T-helper 1 cell (primary cell): Measurements from ENCODE around the gene TRPV6.

Experiments used
- DNase-seq, 5 donors: peaks; one replicate each; pipeline ENCODE4 v3.0.0-alpha.2; 2012 to 2020
- total RNA-seq, 4 donors: gene quantifications; one replicate each; lab custom pipeline; 2026; lab: John Stamatoyannopoulos, UW

TRPV6 gene
- 0 to 0.24 (median 0) reads per million in 4 donors for total RNA-seq

DNA sequence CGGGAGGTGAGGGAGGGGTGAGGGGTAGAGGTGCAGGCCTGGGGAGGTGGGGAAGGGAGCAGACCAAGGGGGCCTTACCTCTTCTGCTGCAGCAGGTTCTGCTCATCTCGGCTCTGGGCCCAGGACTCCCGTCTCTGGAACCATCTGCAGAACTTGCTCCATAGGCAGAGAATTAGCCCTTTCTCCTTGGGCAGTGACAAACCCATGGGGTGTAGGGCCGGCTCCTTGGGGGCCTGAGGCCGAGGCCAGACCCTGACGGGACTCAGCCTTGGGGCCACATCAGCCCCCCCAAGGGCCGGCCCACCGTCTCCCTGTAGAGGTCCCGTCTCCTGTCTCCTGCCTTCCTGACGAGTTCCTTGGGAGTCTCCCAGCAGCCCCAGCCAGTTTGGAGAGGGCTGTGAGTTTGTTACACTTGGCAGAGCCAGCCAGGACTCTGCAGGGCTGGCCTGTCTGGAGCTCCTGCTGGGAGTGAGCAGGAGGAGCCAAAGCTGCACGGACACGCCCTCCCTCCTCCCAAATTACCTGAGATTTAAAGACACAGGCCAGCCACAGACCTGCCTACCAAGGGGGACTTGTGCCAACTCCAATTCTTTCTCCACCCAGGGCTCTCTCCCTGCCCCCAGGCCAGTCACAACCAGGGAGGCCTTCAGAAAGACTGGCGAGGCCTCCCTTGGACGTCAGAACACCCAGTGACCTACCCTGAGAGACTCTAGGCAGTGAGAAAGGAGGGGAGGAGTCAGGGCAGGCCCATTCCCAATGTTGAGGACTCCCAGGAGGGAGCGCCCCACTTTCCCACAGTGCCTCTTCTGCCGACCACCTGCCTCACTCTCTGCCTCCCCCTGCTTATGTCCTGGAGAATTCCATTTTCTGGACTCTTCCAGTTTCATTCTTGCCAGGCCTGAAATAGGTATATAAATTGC, at the start of gene TRPV6:
Gene TRPV6 (minus strand): TSS at position 435 of the 920 bp plus-strand sequence.
- DNase-seq = no peak

DNA sequence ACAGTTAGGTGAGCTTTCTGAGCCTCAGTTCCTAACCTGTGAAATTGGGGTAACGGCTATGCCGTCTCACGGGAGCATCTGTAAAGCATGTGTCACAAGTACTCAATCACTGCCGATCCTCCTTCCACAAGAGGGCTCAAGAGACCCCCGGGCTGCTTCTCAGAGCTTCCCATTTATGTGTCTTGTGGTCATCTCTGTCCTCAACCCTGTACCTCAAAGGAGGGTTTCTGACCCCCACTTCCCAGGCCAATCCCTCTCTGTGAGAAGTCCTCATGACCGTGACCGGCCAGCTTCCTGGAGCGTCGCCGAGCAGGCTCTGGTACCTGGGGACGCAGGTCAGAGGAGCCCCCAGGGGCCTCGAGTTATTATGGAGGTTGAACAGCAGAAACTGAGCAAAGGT, 48.5 kb upstream of the TRPV6 start:
- DNase-seq = no peak

DNA sequence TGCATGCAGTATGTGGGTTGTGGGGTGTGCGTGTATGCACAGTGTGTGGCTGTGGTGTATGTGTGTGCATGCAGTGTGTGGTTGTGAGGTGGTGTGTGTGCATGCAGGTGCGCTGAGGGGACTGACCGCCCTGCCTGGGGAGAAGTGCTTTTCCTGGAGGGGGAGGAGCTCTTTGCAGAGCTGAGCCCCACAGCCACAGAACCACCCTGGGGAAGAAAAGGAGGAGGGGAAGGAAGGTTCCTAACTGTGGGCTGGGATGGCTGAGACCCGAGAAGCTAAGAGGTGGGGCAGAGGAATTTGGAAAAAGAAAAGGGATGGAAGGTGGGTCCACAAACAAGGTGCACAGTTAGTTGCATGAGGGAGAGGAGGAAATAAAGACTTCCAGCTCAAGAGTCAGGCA, 48.1 kb upstream of the TRPV6 start, which contains the start of gene TRPV5:
Gene TRPV5 (minus strand): TSS at position 123 of the 400 bp plus-strand sequence. CDS start 287 bp downstream, outside the sequence.
- DNase-seq = no peak

DNA sequence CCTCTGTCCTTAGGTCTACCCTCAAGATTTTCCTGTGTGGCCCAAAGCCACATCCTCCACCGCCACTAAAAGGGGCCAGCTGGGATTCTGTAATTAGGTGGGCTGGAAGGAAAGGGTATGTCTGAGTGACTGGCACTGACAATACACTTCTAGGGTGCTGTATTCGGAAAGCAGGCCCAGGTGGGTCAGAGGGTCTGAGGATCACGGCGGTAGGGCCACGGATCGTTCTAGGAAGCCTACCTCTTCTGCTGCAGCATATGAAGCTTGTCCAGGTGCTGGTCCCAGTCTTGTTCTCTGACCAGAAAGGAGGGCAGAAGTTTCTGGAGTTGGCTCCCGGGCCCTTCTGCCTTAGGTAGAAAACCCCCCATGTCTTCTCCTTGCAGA, 47.5 kb upstream of the TRPV6 start:
- no peak for DNase-seq

DNA sequence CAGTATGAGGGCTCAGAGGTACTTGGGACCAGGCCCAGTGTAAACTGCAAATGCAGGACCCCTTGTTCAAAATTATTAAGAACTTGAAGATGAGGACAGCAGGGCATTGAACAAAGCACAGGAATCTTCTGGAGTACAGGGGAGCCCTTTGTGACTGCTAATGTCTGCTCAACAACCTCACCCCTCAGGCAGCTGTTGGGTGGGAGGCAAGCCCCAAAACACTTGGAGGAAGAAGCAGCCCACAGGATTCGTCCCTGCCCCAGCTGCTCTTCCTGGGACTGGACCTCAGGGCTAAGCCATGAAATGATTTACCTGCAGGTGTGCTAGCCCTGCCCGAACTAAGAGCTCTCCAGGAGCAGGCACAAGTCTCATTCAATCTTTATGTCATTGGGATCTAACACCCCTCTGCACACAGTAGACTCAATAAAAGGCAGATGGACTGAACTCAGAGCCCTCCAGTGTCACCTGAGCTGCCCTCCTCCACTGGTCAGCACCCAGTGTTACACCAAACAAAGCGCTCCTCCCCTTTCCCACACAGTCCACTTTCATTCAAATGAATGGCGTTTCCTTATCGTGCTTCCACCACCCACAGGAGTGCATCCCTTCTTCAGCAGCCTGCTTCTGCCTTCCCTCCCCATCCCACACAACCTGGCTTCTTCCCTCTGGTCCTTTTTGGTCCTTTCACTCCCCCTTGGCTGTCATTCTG, 47.0 kb upstream of the TRPV6 start:
- no peak for DNase-seq

DNA sequence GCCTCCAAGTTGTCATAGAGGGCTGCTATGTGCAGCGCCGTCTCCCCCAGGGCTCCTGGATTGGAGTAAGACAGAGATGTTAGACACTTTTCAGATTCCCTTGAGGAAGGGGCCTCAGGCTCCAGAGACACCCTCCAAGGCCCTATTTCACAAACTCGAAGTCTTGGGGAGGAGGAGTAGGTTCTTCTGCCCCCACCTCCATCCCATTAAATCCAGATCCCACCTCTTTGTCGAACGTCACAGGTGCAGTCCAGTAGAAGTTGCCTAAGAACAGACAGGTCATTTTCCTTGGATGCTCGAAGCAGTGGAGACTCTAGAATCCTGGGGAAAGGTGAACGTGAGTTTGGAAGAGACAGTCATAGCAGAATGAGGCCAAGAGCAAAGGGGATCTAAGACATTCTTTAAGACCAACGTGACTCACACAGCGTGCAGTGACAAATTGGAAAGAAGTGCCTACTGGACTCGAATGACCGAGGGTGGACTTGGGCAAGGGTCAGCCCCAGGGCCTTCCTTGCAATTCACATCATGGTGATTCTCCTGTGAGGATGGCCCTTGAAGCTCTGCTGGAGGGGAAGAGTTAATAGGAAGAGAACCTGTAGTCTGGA, 44.7 kb upstream of the TRPV6 start:
- DNase-seq = no peak

DNA sequence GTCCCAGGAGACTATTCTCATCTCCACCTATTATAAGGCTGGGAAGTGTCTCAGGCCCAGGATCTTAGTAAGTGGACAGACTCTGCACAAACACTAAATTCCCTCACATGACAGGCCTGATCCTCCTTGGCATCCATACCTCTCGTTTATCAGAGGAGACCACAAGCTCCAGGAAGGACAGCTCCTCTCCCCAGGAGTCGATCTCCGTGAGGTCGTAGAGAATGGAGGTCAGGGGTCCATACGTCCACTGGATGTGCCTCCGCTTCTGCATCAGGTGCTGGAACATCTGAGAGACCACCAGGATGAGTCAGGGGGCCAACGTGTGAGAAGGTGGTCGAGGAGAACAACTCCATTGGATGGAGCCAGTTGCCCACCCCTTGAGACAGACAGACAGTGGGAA, 42.4 kb upstream of the TRPV6 start:
- DNase-seq = no peak

DNA sequence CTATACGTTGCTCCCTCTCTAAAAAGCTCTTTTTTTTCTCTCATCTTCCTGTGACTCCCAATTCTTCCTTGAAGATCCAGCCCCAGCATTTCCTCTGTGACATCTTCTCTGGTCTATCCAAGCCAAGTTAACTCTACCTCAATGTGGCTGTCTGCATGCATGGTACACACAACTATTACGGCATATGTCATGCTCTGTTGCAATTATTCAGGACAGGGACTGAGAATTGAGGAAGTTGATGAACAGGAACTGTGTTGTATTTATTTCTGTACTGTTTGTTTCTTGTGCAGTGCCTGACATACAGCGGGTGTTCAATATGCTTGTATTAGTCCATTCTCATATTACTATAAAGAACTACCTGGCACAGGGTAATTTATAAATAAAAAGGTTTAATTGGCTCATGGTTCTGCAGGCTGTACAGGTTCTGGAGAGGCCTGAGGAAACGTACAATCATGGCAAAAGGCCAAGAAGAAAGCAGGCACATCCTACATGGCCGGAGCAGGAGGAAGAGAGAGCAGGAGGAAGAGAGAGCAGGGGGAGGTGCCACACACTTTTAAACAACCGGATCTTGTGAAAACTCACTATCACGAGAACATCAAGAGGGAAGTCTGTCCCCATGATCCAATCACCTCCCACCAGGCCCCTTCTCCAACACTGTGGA, 41.7 kb upstream of the TRPV6 start:
- DNase-seq = no peak

DNA sequence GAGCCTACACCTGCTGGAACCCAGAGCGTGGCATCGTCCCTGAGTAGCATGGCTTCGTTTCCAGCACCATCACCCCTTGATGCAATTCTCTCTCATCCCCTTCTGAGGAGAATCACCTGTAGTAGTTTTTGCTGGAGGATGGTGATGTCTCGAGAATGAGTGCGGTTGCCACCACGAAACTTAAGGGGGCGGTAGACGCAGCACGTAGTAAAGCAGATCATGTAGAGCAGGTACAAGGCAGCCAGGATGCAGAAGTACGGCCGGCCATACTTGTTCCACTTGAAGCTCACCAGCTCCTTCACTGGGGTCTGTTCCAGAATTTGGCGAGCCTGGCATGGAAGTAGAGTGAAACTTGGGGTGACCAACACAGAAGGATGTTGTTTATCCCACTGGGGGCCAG, 39.9 kb upstream of the TRPV6 start:
- DNase-seq = no peak

DNA sequence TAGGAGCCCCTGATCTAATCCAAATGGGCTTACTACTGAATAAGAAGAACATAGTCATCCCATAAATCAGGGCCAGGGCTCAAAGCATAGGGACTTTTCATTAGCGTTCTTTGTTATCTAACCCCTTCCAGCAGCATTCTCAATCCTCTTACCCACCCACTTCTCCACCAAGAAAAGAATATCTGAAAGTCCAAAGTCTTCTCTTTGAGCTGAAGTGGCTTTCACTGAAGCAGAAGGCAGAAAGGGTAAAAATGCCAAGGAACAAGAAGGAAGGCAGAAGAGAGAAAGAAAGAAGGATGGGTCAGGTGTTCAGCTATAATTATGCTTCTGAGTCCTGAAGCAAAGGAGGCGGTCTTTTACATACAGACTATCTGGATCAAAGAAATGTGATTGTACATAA, 37.8 kb upstream of the TRPV6 start:
- no peak for DNase-seq

DNA sequence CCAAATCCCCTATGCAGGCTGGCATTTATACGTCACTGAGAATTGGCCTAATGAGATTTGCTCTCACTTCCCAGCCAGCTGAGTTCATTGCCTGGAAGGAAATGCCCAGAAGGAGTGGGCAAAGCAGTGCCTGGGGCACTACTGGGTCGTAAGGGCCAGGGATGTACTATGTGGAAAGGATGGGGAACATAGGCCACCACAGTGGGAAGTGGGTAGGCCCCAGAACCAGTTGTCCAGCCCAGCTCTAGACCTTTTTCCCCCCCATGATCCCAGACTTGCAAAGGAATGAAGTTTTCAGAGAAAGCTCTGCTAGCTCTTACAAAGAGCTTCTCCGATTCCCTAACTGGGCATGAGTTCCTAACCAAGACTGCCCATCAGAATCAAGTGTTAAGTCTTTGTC, 34.1 kb upstream of the TRPV6 start:
- no peak for DNase-seq

DNA sequence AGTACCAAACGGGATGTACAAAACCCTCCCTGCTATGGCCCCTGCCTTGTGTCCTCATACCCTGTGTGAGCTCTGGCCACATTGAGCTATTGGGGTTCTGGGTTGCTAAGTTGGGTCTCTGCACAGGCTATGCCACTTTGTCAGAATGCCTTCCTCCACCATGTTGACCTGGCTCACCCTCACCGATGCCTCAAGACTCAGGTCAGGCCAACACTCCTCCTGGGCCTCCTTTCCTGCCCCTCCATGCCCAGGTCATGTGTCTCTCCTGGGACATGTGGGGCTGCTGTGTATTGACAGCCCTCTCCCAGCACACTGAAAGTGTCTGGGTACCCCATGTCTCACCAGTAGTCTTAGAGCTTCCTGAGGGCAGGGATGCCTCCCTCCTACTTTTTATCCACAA, 33.4 kb upstream of the TRPV6 start:
- no peak for DNase-seq

DNA sequence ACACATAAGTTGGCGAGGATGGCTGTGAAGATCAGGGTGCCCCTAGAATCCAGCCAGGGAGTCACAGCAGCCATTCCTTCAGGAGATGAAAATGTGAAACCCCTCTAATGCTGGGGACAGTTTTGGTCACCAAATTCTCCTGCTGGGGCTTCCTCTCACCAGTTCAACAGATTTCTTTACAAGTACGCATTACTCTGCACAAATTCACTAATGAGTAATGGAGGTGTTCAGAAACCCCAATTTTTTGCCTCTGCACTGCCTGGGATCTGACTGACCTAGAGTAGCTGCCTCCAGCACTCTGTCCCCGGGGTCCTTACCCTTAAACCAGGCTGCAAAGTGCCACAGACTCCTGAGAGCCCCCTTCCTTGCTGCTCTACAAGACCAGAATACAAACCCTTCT, 31.9 kb upstream of the TRPV6 start:
- no peak for DNase-seq

DNA sequence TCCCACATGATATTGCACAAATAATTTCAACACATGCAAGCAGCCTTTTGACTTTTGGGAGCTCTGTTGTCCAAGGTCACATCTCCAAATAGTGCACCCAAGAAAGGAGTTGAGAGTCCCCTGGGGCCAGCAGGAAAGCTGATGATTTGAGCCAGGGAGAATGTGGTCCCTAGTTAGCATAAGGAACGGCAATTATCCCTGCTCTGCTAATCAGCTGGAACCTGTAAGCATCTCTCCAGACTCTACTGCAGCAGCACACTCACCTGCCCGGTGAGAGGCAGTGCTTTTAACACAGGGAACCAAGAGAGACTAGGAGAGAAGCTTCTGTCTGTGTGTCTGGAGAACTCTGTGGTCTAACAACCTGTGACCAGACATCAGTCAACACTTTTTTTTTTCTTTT, 31.0 kb upstream of the TRPV6 start:
- no peak for DNase-seq

DNA sequence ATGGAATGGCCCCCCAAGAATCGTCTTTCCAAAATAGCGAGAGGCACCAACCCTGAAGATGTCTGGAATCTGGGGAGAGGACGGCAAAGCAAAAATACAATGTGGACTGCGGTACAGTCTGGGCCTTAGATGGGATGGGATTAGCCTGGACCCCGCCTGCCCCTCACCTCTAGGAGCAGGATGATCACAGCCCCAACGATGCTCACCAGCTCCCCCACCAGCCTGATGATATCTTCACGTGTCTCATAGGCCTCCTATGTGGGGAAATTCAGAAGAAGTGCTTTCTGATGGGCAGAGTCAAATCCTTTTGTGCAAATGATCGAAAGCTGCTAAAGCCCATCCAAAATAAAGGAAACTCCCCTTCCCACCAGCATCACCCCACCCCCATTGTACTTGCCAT, 29.8 kb upstream of the TRPV6 start:
- no peak for DNase-seq

DNA sequence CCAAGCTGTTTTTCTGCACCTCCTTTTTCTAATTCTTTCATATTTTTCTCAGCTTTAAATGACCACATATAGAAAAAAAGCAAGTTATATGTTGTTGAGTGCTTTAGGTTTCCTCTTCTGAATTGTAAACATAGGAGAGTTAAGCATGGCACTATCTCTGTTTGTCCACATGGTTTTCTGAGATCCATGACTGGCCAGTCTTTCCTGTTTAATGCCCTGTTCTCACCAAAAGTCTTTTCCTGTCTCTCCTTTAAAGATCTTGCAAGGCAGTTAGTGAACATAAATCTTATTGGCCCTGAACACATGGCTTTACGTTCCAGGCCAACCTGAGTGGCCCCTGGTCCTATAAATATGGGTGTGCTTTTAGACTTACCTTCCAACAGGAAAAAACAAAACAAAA, 28.6 kb upstream of the TRPV6 start:
- DNase-seq = no peak

DNA sequence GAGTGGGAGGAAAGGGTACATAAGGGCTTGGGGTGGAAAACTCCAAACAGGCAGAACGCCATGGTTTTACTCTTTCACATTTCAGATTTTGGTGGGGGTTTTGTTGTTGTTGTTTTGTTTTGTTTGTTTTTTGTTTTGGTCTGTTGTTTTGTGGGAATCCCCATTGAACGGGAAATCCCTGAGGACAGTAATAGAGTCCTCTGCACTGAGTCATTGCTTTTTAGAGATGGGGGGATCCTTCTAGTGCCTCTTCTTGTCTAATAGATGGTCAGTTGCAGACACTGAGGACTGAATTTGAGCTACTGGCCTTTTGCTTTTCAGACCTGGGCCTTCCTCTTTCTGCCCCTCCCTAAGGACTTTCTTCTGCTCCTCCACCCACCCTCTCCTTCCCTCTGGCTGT, 28.0 kb upstream of the TRPV6 start:
- DNase-seq = no peak

DNA sequence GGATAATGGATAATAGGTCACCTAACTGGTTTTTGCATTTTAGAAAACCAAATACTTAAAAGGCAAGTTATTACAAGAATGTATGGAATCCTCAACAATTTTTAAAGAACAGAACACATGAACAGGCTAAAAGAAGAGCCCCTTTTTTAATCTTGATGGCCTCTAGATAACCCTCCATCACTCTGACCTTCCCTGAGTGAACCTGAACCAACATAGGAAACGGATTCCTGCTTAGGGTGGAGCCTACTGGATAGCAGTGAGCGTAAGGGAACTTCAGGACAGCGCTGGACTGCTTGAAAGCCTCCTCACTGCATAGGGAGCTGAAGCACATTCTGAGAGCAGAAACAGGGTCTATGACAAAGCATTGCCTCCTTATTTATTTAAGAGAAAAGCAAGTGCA, 27.5 kb upstream of the TRPV6 start:
- no peak for DNase-seq

DNA sequence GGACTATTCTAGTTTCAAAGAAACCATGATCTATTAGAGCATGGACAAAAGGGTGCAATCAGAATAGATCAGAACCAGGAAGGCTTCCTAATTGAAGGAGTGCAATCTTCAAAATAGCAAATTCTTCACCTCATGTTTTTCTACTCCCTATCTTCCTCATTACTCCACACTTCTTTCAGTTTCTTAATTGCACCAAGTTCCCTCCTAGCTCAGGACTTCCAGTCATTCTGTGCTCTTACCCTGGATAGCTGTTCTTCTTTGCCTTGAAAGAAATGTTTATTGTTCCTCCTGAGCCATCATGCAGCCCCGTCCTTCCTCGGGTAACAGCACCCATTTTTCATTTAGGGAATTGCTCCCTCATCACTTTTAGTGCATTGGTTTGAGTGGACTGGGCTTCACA, 24.9 kb upstream of the TRPV6 start:
- DNase-seq = no peak

DNA sequence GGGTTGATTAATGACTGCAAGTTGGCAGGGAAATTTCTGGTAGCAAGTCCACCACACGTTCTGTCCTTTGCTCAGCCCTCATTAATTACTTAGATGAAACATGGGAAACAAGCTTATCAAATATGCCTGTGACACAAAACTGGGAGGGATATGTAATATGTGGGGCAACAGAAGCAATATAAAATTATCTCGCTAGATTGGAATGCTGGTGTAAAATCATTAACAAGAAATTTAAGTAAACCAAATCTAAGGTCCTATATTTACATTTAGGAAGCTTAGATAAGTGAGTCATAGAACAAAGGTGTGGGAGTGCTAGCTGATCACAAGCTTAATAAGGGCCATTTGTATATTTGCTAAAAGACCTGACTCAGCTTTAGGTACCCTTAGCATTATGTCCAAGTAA, 24.5 kb upstream of the TRPV6 start:
- no peak for DNase-seq

DNA sequence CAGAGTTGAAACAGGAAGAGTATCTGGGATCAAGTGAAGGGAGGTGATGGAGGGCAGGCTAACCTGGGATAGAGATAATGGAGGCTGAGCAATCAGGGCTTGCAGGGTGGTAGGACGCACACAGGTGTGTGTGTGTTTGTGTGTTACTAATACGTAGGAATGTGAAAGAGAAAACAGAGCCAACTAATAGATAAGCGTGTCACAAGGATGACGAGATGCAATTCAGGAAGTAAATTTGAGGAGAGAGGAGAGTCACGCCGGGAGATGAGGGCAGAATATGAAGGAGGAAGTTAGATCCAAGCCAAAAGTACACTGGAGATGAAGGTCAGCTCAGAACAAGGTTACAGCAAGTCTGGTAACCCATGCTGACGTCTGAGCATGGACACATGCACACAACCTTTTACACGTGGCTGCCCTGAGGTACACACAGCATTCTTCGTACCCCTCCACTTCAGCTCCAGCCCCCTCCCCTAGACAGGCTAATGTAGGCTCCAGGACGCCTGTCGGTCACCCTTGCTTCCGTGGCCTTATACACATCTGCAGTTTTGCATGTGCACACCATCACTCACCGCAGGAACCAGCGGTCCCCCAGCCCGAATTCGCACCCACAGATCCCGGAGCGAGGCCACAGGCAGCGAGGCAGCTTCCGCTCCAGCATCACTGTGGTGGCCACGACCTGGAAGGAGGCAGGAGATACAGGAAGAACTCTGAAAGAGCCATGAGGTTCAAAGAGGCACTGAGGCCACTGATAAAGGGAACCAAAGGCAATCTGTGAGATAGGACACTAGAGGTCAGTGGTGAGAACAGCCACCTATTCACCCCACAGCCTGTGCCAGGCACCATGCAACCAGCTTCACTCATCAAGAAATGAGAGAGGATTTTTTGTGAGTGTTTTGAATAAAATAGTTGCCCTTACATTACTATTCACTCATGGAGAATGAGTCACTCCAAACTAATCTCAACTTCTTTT, 23.7 kb upstream of the TRPV6 start:
- no peak for DNase-seq

DNA sequence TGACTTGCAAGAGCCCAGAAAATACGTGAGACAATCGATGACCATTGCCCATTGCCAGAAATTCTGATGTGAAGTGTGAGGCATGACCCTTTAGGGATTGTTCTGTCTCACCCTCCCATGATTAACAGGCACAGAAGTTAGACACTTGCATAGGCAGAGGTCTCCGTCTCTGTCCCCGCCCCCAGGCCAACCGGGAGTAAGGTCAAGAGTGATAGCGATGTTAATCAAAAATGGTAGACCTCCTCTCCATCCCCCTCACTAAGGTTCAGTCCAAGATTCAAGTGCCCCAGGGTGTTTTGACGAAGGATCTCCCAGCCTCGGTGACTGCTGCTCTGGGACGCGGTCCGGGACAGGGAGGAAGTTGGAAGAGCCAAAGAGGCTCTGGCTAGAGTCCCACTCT, 22.7 kb upstream of the TRPV6 start:
- DNase-seq = no peak
